NCI-H1417 (cell line): Measurements from ENCODE around the gene ELP2.
"Not testable (repeated sequence)": the region's sequence is repeated elsewhere in the genome, so short reads cannot be mapped to it uniquely, and the experiment has no call there.

Experiments
- DNase-seq, 3 experiments: peaks; one replicate each; lab custom pipeline; 2025; lab: John Stamatoyannopoulos, UW

Gene ELP2

GRCh38 chr18:36129300-36130038, at the start of gene ELP2, which contains the start of gene SLC39A6:
TSS of gene ELP2 (plus strand) at chr18:36129899. CDS start at chr18:36129934, 35 bp downstream.
TSS of gene SLC39A6 (minus strand) at chr18:36129340. CDS start at chr18:36127007, 2,333 bp downstream.
- DNase-seq = peak; percentile 90 to 99 (median 97)

- DNase-seq = not testable (repeated sequence)
These were observed 48.6 kb upstream of the ELP2 start for GRCh38 chr18:36081118-36081517.

- DNase-seq = no peak
These were observed 46.0 kb upstream of the ELP2 start for GRCh38 chr18:36083729-36084128.

GRCh38 chr18:36085195-36085594, 44.5 kb upstream of the ELP2 start:
- no peak for DNase-seq

- DNase-seq = no peak
These were observed 43.5 kb upstream of the ELP2 start for GRCh38 chr18:36086186-36086585.

GRCh38 chr18:36088256-36088655, 41.4 kb upstream of the ELP2 start:
- DNase-seq = no peak

- no peak for DNase-seq
These were observed 40.7 kb upstream of the ELP2 start for GRCh38 chr18:36089001-36089400.

- DNase-seq = not testable (repeated sequence)
These were observed 37.6 kb upstream of the ELP2 start for GRCh38 chr18:36092116-36092515.

GRCh38 chr18:36094431-36094830, 35.3 kb upstream of the ELP2 start:
- DNase-seq = no peak

GRCh38 chr18:36095936-36096519, 33.7 kb upstream of the ELP2 start:
- peak in 2 of 3 experiments; percentile 53 to 78 for DNase-seq

GRCh38 chr18:36096955-36097354, 32.7 kb upstream of the ELP2 start:
- no peak for DNase-seq

GRCh38 chr18:36099311-36099710, 30.4 kb upstream of the ELP2 start:
- no peak for DNase-seq

- DNase-seq = no peak
These were observed 27.8 kb upstream of the ELP2 start for GRCh38 chr18:36101943-36102342.

GRCh38 chr18:36104749-36105148, 24.9 kb upstream of the ELP2 start:
- DNase-seq = no peak

GRCh38 chr18:36107477-36107876, 22.2 kb upstream of the ELP2 start:
- DNase-seq = no peak

- DNase-seq = no peak
These were observed 21.5 kb upstream of the ELP2 start for GRCh38 chr18:36108196-36108595.

- DNase-seq = no peak
These were observed 21.1 kb upstream of the ELP2 start for GRCh38 chr18:36108601-36109000.

GRCh38 chr18:36109737-36110136, 20.0 kb upstream of the ELP2 start:
- DNase-seq = no peak

- DNase-seq = no peak
These were observed 17.4 kb upstream of the ELP2 start for GRCh38 chr18:36112302-36112701.

- DNase-seq = no peak
These were observed 15.4 kb upstream of the ELP2 start for GRCh38 chr18:36114251-36114650.

GRCh38 chr18:36114738-36115137, 15.0 kb upstream of the ELP2 start:
- DNase-seq = no peak

GRCh38 chr18:36116771-36117170, 12.9 kb upstream of the ELP2 start:
- DNase-seq = not testable (repeated sequence)

GRCh38 chr18:36120297-36120696, 9.4 kb upstream of the ELP2 start:
- peak in 2 of 3 experiments; percentile 41 to 59 for DNase-seq

- DNase-seq = no peak
These were observed 4.9 kb upstream of the ELP2 start for GRCh38 chr18:36124841-36125240.
